OCI-LY7 (cell line): ENCODE results near the gene KIAA1217.

Source experiments
- EZH2phosphoT487 ChIP-seq: fragments of 200-600 bp; sonication (generic); IDR thresholded peaks from 2 replicates; pipeline ENCODE4 v1.6.1; 2018; ENCODE audit warnings: low read depth, borderline replicate concordance, mild to moderate bottlenecking, mixed run types, antibody characterized with exemption, low read length, moderate library complexity, mixed read lengths
- TF ChIP-seq, protein P1 (sequence below): fragments of 200-600 bp; sonication (generic); conservative IDR thresholded peaks from 2 replicates; pipeline ENCODE4 v1.5.1; 2014; ENCODE audit warnings: mild to moderate bottlenecking, antibody characterized with exemption, low read length, moderate library complexity, mixed read lengths

DNA sequence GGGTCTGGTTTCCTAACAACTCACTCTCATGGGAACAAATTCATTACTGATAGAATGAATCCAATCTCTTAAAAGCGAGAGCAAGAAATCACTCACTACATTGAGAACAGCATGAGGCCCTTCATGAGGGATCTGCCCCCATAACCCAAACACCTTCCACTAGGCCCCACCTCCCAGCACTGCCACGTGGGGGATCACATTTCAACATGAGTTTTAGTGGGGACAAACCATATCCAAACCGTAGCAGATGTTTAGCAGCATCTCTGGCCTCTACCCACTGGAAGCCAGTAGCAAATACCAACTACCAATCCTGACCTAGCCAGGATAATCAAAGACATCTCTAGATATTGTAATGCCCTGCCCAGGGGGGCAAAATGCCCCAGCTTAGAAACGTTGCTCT lies 270.9 kb downstream of the KIAA1217 start:
- TF ChIP-seq, protein P1, sequence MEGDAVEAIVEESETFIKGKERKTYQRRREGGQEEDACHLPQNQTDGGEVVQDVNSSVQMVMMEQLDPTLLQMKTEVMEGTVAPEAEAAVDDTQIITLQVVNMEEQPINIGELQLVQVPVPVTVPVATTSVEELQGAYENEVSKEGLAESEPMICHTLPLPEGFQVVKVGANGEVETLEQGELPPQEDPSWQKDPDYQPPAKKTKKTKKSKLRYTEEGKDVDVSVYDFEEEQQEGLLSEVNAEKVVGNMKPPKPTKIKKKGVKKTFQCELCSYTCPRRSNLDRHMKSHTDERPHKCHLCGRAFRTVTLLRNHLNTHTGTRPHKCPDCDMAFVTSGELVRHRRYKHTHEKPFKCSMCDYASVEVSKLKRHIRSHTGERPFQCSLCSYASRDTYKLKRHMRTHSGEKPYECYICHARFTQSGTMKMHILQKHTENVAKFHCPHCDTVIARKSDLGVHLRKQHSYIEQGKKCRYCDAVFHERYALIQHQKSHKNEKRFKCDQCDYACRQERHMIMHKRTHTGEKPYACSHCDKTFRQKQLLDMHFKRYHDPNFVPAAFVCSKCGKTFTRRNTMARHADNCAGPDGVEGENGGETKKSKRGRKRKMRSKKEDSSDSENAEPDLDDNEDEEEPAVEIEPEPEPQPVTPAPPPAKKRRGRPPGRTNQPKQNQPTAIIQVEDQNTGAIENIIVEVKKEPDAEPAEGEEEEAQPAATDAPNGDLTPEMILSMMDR: no peak
- TF ChIP-seq EZH2phosphoT487: no peak
